Lower lobe of right lung (tissue), 2 donors: ENCODE data around the gene LRFN4. TPM values are rescaled to one million over a fixed set of nuclear protein-coding genes. Genes with fewer than 3 reads are reported as not detected.

Source experiments
- ATAC-seq, 2 donors: fragments of 200-7000 bp; cut with Tn5 transposase; one replicate each; pipeline ENCODE4 v1.9.1; 2020 to 2022; ENCODE audit warnings: mild to moderate bottlenecking in 2 of 2, moderate library complexity in 2 of 2
- DNase-seq: peaks from one replicate; pipeline ENCODE4 v3.0.0-alpha.2; 2020
- H3K27ac ChIP-seq: fragments of 200-600 bp; one replicate; pipeline ENCODE4 v1.8.0; 2022
- H3K27me3 ChIP-seq: fragments of 200-600 bp; one replicate; pipeline ENCODE4 v1.8.0; 2022; ENCODE audit warnings: low read depth
- H3K36me3 ChIP-seq: fragments of 200-600 bp; one replicate; pipeline ENCODE4 v1.8.0; 2022; ENCODE audit warnings: mild to moderate bottlenecking
- H3K4me1 ChIP-seq: fragments of 200-600 bp; one replicate; pipeline ENCODE4 v1.8.0; 2022
- H3K4me3 ChIP-seq: fragments of 200-600 bp; one replicate; pipeline ENCODE4 v1.8.0; 2022; ENCODE audit warnings: mild to moderate bottlenecking
- H3K9me3 ChIP-seq: fragments of 200-600 bp; one replicate; pipeline ENCODE4 v1.8.0; 2022
- intact Hi-C: fragments of 100-400 bp; cut with DNase I; formaldehyde crosslinking; loops from one replicate; pipeline ENCODE4 v1.11.0; 2022
- total RNA-seq: library from RNA; stranded (reverse); fragmentation: NEBNext Ultra II Directional; extraction: Animal tissue kit (Norgen Biotek cat#: 25700); gene quantifications from one replicate; pipeline ENCODE4 v1.2.1, GENCODE V29; 2021
- TF ChIP-seq, protein P1 (sequence below): fragments of 200-600 bp; IDR thresholded peaks from one replicate; pipeline ENCODE4 v1.8.0; 2022; ENCODE audit warnings: antibody characterized with exemption, mild to moderate bottlenecking
- donor health status: DM: no; HTN: yes; CAD: no; lungs with severe emphysema.

The LRFN4 gene
- total RNA-seq, 1 donor from 2014 or later, result 15.7 TPM

- Histone ChIP-seq H3K36me3 (peaks cover 7% of the 10 kb centered on the region), H3K4me1 (peaks cover 9% of the 10 kb centered on the region), H3K9me3 (no peaks in the 10 kb centered on the region), H3K4me3 (no peak overlapping the region), H3K27ac (no peak overlapping the region), H3K27me3 (no peaks in the 10 kb centered on the region)
- ATAC-seq (no peak), DNase-seq (peak; percentile 41)
- TF ChIP-seq, protein P1, sequence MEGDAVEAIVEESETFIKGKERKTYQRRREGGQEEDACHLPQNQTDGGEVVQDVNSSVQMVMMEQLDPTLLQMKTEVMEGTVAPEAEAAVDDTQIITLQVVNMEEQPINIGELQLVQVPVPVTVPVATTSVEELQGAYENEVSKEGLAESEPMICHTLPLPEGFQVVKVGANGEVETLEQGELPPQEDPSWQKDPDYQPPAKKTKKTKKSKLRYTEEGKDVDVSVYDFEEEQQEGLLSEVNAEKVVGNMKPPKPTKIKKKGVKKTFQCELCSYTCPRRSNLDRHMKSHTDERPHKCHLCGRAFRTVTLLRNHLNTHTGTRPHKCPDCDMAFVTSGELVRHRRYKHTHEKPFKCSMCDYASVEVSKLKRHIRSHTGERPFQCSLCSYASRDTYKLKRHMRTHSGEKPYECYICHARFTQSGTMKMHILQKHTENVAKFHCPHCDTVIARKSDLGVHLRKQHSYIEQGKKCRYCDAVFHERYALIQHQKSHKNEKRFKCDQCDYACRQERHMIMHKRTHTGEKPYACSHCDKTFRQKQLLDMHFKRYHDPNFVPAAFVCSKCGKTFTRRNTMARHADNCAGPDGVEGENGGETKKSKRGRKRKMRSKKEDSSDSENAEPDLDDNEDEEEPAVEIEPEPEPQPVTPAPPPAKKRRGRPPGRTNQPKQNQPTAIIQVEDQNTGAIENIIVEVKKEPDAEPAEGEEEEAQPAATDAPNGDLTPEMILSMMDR, result no peak
- intact Hi-C loops, result no loop called here
These were observed 3.3 kb upstream of the LRFN4 start for GRCh38 chr11:66853242-66854229.

DNA sequence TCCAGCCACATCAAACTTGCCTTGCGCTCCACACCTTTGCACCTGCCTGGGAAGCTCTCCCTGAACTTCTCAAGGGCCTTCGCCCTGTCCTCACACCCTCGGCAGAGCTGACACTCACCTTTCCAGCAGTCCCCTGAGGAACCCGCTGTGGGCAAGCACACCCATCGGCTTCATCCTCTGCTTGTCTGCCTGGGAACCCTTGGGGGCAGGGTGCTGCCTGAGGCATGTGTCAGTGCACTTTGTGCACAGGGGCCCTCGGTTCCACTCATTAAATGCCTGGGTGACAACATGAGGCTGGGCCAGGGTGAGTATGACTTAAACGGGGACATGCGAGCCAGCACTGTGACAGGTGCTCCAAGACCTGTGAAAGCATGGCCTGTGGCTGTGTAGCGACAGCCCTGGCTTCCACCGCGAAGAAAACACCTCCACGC, 2.6 kb upstream of the LRFN4 start:
- Histone ChIP-seq H3K9me3 (no peaks in the 10 kb centered on the region), H3K27me3 (no peaks in the 10 kb centered on the region)
- intact Hi-C loops, result no loop called here

DNA sequence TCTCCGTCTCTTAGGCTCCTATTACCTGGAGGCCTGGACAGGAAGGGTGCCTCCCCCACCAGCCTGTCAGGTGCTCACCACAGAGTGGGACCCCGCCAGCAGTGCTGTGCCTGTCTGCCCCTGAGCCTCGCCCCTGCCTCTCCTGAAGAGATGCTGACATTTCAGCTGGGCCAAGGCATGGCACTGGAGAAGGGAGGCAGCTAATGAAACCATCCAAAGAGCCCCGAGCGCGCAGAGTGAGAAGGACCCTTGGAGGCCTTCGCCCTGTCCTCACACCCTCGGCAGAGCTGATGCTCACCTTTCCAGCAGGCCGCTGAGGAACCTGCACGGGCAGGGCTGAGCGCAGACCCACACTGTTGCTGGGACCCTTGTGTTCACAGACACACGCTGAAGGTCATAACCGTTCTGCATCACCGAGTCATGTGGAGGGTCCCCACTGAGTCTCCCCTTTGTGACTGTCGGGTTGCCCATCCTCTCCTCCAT, 2.1 kb upstream of the LRFN4 start:
- Histone ChIP-seq H3K4me1 (peaks cover 9% of the 10 kb centered on the region), H3K9me3 (no peaks in the 10 kb centered on the region), H3K27me3 (no peaks in the 10 kb centered on the region), H3K27ac (no peak overlapping the region), H3K4me3 (no peak overlapping the region), H3K36me3 (no peaks in the 10 kb centered on the region)
- TF ChIP-seq, protein P1, result no peak
- ATAC-seq (no peak), DNase-seq (peak; percentile 41)
- intact Hi-C loops, result no loop called here

More for the DNA sequence above, 2.6 kb upstream of the LRFN4 start:
- no peak for ATAC-seq
- no peak overlapping the region for H3K4me3 ChIP-seq
- H3K4me1 ChIP-seq, result peaks cover 9% of the 10 kb centered on the region
- DNase-seq, result no peak
- TF ChIP-seq, protein P1, result no peak
- no peak overlapping the region for H3K27ac ChIP-seq
- H3K36me3 ChIP-seq, result no peaks in the 10 kb centered on the region

DNA sequence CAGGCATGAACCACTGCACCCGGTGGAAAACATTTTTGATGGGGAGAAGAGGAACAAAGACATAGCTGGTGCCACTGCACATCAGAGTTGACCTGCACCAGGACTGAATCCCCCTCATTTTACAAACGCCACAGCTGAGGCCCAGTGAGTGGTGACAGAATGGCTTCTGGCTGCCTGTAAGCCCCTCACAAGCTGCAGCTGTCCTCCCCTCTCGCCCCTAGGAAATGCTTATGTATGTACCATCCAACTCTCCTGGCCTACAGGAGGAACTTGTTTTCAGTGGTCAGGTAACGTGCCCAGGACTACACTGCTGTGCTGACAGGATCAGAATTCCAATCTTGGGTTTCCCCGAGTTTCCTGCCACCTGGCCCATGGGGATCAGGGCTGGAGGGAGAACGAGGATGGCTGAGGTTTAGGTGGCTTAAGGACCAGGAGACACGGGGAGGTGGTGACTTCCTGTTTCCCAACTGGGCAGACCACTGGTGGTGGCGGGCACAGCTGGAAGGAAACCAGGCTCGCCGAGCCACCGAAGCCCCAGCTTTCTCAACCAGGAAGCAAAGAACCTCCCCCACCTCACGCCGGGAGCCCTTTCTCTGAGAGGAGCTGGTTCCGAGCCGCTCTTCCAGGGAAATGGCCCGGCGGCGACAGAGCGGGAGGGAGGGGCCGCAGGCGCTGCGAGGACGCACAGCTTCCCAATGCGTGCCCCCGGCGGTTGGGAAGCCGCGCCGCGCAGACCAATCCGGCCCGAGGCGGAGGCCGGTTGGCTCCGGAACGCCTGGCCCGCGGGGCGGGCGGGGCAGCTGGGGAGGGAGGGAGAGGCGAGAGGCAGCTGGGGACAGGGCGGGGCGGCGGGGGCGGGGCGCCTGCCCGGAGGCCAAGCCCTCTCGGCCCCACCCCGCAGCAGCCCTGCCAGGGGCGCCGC, 1.0 kb upstream of the LRFN4 start:
- Histone ChIP-seq H3K36me3 (no peaks in the 10 kb centered on the region), H3K4me3 (peak overlapping the region; percentile 66), H3K27ac (peak overlapping the region; percentile 91), H3K4me1 (peaks cover 9% of the 10 kb centered on the region), H3K27me3 (no peaks in the 10 kb centered on the region), H3K9me3 (no peaks in the 10 kb centered on the region)
- intact Hi-C loops, result no loop called here
- TF ChIP-seq, protein P1, result no peak
- ATAC-seq (peak; percentile 95 to 97), DNase-seq (peak; percentile 96)

DNA sequence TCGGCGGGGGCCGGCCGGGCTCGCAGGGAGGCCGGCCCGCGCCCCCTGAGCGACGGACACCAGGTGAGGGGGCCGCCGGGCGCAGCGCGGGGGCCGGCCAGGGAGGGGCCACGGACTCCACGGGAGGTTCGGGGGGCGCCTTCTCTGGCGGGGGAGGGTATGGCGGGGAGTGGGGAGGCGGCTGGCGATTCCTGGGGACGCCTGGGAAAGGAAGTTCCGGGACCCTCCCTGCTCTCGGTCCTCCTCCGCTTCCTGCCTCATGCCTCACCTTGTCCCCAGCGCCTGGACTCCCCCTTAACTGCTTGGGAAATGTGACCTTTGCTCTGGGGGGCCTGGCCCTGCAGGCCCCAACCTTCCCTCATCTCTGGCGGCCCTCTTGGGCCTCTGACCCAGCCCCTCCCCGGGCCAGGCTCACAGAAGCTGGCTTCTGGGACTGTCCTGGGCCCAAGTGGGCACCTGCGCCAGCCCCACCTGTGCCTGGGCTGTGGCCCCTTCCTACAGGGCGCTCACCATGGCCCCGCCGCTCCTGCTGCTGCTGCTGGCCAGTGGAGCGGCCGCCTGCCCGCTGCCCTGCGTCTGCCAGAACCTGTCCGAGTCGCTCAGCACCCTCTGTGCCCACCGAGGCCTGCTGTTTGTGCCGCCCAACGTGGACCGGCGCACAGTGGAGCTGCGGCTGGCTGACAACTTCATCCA, 516 bp downstream of the LRFN4 start:
- H3K4me3 ChIP-seq, result peak overlapping the region; percentile 49
- H3K9me3 ChIP-seq, result no peaks in the 10 kb centered on the region
- H3K27ac ChIP-seq, result peak overlapping the region; percentile 49
- ATAC-seq (no peak), DNase-seq (no peak)
- no peaks in the 10 kb centered on the region for H3K27me3 ChIP-seq
- TF ChIP-seq, protein P1, result no peak
- intact Hi-C loops, result no loop called here
- H3K4me1 ChIP-seq, result peaks cover 9% of the 10 kb centered on the region
- no peaks in the 10 kb centered on the region for H3K36me3 ChIP-seq
